ENCODE measurements around the gene CYTH3. TPM values are rescaled to one million over a fixed set of nuclear protein-coding genes. Genes with fewer than 3 reads are reported as not detected.
"Not testable (repeated sequence)": the region's sequence is repeated elsewhere in the genome, so short reads cannot be mapped to it uniquely, and the experiment has no call there.

CYTH3 gene
- total and polyA plus RNA-seq, 7 donors: 6.1 to 15.0 (median 13.5) TPM

DNA sequence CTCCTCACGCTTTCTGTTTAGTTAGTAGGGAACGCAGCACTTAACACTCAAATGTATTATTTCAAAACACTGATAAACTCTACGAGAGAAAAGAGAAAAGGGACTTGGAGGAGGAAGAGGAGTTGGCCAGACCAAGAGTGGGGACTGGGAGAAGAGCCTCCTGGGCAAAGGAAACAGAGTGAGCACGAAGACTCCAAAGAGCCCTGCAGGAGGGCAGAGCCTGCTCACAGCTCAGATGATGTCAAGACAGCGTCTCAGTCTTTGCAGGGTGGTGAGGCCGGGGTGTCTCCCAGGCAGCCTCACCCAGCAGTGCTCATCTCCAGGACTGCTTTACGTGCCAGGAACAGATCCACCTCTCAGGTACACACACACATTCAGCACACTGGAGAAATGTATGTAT is 41.2 kb downstream of the CYTH3 start:
- Histone ChIP-seq H3K27ac (no peak overlapping the region), H3K27me3 (ENCODE audit: insufficient read depth in 3 of 3, low read length in 2 of 3) (no peaks in the 10 kb centered on the region), H3K4me1 (peaks cover 46% of the 10 kb centered on the region), H3K9me3 (no peaks in the 10 kb centered on the region), H3K36me3 (ENCODE audit: insufficient read depth in 1 of 2, low read depth in 1 of 2) (no peaks in the 10 kb centered on the region), H3K4me3 (no peak overlapping the region)
- 79 to 85% (median 83%) methylated on average over 7 of the region's 7 CpGs for WGBS, 3 donors
- DNase-seq (no peak), ATAC-seq (no peak)
- TF ChIP-seq CTCF (IDR thresholded peaks at IDR 0.05): no peak
- intact Hi-C loops (cut with DNase I): no loop called here

DNA sequence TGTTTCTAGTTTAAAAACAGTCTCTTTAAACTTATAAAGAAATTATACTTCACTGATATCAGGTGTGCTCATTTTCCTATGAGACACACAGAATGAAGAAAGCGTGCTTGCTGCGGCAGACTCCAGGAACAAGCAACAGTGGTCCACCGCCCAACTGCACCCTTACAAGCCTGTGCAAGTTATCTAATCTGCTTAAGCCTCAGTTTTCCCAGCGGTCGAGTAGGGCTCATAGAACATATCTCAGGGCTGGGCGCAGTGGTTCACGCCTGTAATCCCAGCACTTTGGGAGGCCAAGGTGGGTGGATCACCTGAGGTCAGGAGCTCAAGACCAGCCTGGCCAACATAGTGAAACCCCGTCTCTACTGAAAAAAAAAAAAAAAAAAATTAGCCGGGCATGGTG is 43.1 kb downstream of the CYTH3 start:
- peak overlapping the region; percentile 64 for H3K27ac ChIP-seq
- H3K9me3 ChIP-seq; H3K27me3 ChIP-seq (ENCODE audit: insufficient read depth in 3 of 3, low read length in 2 of 3); H3K36me3 ChIP-seq (ENCODE audit: insufficient read depth in 1 of 2, low read depth in 1 of 2); intact Hi-C loops (cut with DNase I); DNase-seq; ATAC-seq: not testable (repeated sequence)
- H3K4me1 ChIP-seq: peaks cover 51% of the 10 kb centered on the region
- 57 to 72% (median 58%) methylated on average over 8 to 9 of the region's 9 CpGs for WGBS, 3 donors
- H3K4me3 ChIP-seq: peak overlapping the region; percentile 2

DNA sequence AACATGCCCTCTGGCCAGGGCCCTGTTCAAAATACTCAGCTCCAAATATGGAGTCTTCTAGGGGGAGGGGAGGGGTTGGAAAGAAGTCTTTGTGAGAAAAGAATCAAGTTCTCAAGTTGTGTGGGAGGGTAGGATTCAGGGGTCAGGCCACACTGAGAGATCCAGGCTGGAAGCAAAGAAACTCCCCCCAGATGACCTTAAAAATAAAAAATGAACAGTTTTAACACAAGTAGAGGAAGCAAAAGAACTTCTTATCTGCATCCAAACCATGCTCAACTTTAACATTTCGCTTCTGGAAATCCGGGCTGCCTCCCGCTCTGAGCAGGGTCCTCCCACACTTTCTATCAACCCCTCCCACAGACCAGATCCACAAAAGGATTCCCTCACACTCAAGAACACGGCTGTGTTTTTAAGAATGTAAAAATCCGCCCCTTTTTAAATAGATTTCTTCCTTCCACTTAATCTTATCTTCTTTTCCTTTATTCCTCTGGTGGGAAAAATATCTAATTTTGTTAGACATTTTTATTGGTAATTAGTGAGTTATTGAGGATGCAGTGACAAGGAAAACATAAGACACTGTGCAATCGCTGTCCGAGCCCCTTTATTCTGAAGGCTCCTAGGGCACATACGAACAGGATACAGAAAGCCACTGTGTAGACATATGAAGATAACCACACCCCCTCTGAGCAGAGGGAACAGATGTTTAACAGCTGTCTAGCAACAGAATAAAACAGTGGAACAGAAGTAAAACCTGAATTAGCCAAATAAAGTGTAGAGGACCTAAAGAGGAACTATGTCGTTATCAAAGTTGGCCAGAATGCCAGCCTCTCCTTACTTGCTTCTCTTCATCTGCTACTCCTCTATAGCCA is 43.8 kb downstream of the CYTH3 start:
- Histone ChIP-seq H3K27me3 (ENCODE audit: insufficient read depth in 3 of 3, low read length in 2 of 3) (no peaks in the 10 kb centered on the region), H3K4me3 (peak overlapping the region; percentile 2), H3K9me3 (no peaks in the 10 kb centered on the region), H3K4me1 (peaks cover 54% of the 10 kb centered on the region), H3K27ac (peak overlapping the region; percentile 64), H3K36me3 (ENCODE audit: insufficient read depth in 1 of 2, low read depth in 1 of 2) (no peaks in the 10 kb centered on the region)
- WGBS, 3 donors: 25 to 37% (median 25%) methylated on average over 9 of the region's 9 CpGs
- no peak for TF ChIP-seq CTCF (IDR thresholded peaks at IDR 0.05)
- no peak for DNase-seq
- intact Hi-C loops (cut with DNase I): no loop called here
- ATAC-seq: peak in 2 of 4 donors; percentile 37 to 49

DNA sequence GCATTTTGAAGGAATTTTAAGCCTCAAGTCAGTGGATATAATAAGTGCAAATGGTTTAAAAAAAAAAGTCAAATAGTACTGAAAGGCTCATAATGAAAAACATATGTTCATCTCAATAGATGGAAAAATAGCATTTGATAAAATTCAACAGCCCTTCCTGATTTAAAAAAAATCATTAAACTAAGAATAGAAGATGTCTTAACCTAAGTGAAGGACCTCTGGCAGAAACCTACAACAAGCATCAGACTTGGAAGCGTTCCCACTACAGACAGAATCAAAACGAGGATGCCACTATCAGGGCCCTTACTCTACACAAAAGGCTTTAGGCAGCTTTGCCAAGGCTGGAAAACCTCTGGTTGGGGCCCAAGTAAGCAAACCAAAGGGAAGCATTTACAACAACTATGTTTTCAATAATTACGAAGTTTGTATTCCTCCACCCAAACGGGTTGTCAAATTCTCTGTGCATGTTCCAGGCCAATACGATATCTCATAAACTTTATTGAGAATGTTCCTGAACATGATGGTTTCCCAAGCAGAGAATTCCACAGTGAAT is 45.1 kb downstream of the CYTH3 start:
- intact Hi-C loops (cut with DNase I): no loop called here
- Histone ChIP-seq H3K36me3 (ENCODE audit: insufficient read depth in 1 of 2, low read depth in 1 of 2) (no peaks in the 10 kb centered on the region), H3K4me3 (no peak overlapping the region), H3K9me3 (no peaks in the 10 kb centered on the region), H3K27ac (peak overlapping the region; percentile 64), H3K27me3 (ENCODE audit: insufficient read depth in 3 of 3, low read length in 2 of 3) (no peaks in the 10 kb centered on the region), H3K4me1 (peaks cover 47% of the 10 kb centered on the region)
- no peak for DNase-seq
- 22 to 28% (median 23%) methylated on average over 5 of the region's 5 CpGs for WGBS, 3 donors
- TF ChIP-seq CTCF (IDR thresholded peaks at IDR 0.05): no peak
- ATAC-seq: peak in 2 of 4 donors; percentile 45 to 66

GRCh38 chr7:6226194-6226799 is 46.1 kb downstream of the CYTH3 start:
- H3K27ac ChIP-seq: peak overlapping the region; percentile 47
- H3K4me3 ChIP-seq: no peak overlapping the region
- H3K9me3 ChIP-seq: no peaks in the 10 kb centered on the region
- intact Hi-C loops (cut with DNase I): no loop called here
- WGBS, 3 donors: 51 to 58% (median 55%) methylated on average over 3 of the region's 3 CpGs
- no peaks in the 10 kb centered on the region for H3K36me3 ChIP-seq (ENCODE audit: insufficient read depth in 1 of 2, low read depth in 1 of 2)
- no peak for TF ChIP-seq CTCF (IDR thresholded peaks at IDR 0.05)
- peaks cover 45% of the 10 kb centered on the region for H3K4me1 ChIP-seq
- DNase-seq (no peak), ATAC-seq (no peak)
- H3K27me3 ChIP-seq (ENCODE audit: insufficient read depth in 3 of 3, low read length in 2 of 3): no peaks in the 10 kb centered on the region

DNA sequence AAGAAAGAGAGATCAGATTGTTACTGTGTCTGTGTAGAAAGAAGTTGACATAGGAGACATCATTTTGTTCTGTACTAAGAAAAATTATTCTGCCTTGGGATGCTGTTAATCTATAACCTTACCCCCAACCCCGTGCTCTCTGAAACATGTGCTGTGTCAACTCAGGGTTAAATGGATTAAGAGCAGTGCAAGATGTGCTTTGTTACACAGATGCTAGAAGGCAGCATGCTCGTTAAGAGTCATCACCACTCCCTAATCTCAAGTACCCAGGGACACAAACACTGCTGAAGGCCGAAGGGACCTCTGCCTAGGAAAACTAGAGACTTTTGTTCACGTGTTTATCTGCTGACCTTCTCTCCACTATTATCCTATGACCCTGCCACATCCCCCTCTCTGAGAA is 49.0 kb downstream of the CYTH3 start:
- not testable (repeated sequence) for DNase-seq; ATAC-seq; H3K9me3 ChIP-seq; H3K4me3 ChIP-seq; H3K36me3 ChIP-seq (ENCODE audit: insufficient read depth in 1 of 2, low read depth in 1 of 2); H3K27ac ChIP-seq; H3K27me3 ChIP-seq (ENCODE audit: insufficient read depth in 3 of 3, low read length in 2 of 3)
- WGBS, 3 donors: 58 to 85% (median 62%) methylated on average over 4 of the region's 4 CpGs
- peaks cover 44% of the 10 kb centered on the region for H3K4me1 ChIP-seq
- intact Hi-C loops (cut with DNase I): loop anchor here in 1 of 2 donors (5.0 kb wide), 1 partner anchor 51 kb away; no protein-coding TSS in a partner anchor

DNA sequence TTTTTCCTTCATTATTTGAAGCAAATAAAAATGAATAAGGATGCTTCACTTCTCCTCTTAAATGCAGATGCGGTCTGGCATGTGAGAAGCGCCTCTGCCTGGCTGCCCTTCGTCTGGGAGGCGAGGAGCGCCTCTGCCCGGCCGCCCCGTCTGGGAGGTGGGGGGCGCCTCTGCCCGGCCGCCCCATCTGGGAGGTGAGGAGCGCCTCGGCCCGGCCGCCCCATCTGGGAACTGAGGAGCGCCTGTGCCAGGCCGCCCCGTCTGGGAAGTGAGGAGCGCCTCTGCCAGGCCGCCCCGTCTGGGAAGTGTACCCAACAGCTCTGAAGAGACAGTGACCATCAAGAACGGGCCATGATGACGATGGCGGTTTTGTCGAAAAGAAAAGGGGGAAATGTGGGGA is 49.4 kb downstream of the CYTH3 start:
- not testable (repeated sequence) for H3K27me3 ChIP-seq (ENCODE audit: insufficient read depth in 3 of 3, low read length in 2 of 3); ATAC-seq; H3K9me3 ChIP-seq; H3K36me3 ChIP-seq (ENCODE audit: insufficient read depth in 1 of 2, low read depth in 1 of 2); H3K27ac ChIP-seq; H3K4me3 ChIP-seq; DNase-seq
- intact Hi-C loops (cut with DNase I): loop anchor here in 1 of 2 donors (5.0 kb wide), 1 partner anchor 51 kb away; no protein-coding TSS in a partner anchor
- 96 to 98% (median 98%) methylated on average over 21 to 22 of the region's 25 CpGs for WGBS, 3 donors
- H3K4me1 ChIP-seq: peaks cover 44% of the 10 kb centered on the region
